AG09309 (cell line): ENCODE measurements around the gene TOMM5.
A peak's percentile ranks its signal among the peaks of the same experiment; 100 is the strongest.

Source experiments
- DNase-seq: peaks from one replicate; pipeline ENCODE4 v3.0.0-alpha.2; 2010; ENCODE audit warnings: low read depth
- H3K4me3 ChIP-seq: 2 replicates; pipeline ENCODE4 v1.5.1; 2011; ENCODE audit warnings: mild to moderate bottlenecking, low read depth, low read length, moderate library complexity; ENCODE audit not compliant: control insufficient read depth
- TF ChIP-seq, protein P1 (sequence below): IDR thresholded peaks from 2 replicates; pipeline ENCODE4 v1.5.1; 2011; ENCODE audit warnings: mild to moderate bottlenecking, low read depth, low read length, inconsistent platforms; ENCODE audit not compliant: insufficient read depth, control insufficient read depth; ENCODE audit errors: missing control alignments

The TOMM5 gene

DNA sequence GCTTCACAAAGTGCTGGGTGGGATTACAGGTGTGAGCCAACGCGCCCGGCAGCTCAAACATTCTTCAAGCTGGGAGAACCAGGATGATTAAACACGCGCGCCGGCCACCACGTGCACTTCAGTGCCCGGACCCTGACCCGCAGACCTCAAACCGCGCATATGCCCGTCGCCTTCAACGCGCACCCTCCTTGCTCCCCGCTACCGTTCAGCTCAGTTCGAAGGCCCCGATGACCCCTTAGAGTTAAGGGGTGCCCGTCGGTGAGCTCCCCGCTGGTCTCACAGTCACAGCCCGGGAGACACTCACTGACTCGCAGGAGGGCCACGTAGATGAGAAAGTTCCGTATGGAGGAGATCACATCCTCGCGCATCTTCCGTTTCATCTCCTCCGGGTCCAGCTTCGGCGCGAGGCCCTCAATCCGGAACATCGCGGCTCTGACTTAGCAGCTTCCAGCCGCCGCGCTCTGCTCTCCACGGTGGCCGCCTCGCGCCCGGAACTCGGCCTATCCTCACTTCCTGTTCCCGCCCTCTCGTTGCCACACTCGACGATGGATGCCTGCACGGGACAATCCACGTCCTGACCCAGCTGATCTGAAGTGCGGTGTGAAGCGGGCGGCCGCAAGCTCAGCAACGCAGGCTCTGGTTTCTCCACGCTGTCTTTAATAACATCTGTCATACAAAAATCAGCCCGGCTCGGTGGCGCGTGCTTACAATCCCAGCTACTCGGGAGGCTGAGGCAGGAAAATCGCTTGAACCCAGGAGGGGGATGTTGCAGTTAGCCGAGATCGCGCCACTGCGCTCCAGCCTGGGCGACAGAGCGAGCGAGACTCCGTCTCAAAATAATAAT, at the start of gene TOMM5:
Gene TOMM5, minus strand, starts transcription at position 490 of the 844 bp plus-strand sequence. Its CDS starts 65 bp downstream, at position 425.
- TF ChIP-seq, protein P1, sequence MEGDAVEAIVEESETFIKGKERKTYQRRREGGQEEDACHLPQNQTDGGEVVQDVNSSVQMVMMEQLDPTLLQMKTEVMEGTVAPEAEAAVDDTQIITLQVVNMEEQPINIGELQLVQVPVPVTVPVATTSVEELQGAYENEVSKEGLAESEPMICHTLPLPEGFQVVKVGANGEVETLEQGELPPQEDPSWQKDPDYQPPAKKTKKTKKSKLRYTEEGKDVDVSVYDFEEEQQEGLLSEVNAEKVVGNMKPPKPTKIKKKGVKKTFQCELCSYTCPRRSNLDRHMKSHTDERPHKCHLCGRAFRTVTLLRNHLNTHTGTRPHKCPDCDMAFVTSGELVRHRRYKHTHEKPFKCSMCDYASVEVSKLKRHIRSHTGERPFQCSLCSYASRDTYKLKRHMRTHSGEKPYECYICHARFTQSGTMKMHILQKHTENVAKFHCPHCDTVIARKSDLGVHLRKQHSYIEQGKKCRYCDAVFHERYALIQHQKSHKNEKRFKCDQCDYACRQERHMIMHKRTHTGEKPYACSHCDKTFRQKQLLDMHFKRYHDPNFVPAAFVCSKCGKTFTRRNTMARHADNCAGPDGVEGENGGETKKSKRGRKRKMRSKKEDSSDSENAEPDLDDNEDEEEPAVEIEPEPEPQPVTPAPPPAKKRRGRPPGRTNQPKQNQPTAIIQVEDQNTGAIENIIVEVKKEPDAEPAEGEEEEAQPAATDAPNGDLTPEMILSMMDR: no peak
- DNase-seq: peak; percentile 68
- H3K4me3 ChIP-seq: peak within 1 kb of the TSS; percentile 88

DNA sequence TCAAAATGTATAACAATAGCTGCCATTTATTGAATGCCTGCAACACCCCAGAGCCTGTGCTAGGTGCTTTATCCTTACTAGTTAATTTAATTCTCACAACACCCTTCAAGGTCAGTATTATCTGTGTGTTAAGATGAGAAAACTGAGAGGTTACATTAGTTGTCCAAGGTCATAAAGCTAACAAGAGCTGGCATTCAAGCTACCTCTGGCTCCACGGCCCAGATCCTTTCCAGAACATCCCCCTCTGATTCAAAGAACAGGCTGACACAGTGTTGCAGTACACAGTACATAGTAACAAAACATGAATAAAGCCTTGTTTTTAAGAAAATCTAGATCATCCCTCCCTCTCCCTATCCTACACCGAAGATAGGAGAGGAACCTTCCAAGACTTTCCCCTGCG, 48.9 kb upstream of the TOMM5 start:
- TF ChIP-seq, protein P1: no peak
- DNase-seq: no peak
- no peak overlapping the region for H3K4me3 ChIP-seq

DNA sequence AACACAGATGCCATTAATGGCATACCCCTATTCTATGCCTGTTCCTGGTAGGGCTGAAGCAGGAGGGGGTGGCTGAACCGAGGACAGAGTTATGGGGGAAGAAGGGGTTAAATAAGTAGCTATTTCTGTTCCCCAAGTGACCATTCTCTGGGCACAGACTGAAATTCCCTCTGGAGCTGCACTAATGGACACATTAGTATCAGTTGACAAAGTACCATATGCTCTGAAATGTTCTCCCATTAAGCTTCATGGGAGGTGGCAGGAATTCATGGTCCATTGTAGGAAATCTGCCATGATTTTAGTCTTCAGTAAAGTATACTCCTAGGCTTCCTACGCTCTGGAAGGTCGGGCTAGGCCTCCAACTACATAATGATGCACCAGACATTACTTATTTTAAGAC, 47.8 kb upstream of the TOMM5 start:
- TF ChIP-seq, protein P1: no peak
- no peak for DNase-seq

DNA sequence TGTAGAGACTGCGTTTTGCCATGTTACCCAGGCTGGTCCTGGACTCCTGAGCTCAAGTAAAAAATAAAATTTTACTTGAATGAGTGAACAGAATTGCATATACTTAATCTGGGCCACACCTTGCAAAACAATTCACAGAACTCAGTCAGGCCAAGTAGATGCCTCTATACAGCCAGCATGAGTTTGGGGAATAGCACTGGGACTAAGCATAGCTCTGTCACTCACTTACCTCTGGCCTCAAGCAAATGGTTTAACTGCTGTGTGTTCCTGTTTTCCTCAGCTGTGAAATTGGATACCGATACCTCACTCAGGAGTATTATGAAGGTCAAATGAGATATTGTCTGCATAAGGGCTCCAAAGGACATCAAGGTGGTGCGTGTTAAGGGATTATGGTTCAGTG, 47.4 kb upstream of the TOMM5 start:
- TF ChIP-seq, protein P1: no peak
- H3K4me3 ChIP-seq: no peak overlapping the region
- no peak for DNase-seq

More for the DNA sequence above, 47.8 kb upstream of the TOMM5 start:
- H3K4me3 ChIP-seq: no peak overlapping the region

DNA sequence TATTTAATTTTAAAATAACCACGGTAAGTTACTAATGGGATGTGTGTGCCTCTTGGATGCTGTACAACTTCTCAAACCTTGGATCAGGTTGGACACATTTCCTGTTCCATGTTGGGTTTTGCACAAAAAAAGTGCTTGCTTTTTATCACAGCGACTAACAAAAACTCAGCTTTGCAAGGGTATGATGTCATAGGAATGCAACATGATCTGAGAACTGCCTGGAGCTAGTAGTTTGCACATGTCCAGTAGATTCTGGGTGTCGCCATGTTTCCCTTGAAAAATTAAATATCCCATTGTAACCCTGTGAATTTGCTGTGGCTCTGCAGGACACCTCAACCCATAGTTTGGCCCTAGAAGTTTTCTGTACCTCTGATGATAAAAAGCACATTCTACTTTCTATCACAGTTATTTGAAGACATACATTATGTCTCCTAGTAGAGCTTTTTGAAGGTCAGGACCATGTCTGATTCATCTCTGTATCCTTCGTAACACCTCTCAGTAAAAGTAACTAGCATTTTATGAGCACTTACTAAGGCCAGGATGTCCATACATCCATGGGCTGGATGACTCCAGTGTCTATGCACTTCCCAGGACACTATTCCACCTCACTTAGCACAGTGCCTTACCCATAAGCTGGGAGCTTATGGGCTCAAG, 46.8 kb upstream of the TOMM5 start:
- DNase-seq: no peak
- no peak overlapping the region for H3K4me3 ChIP-seq
- TF ChIP-seq, protein P1: no peak

DNA sequence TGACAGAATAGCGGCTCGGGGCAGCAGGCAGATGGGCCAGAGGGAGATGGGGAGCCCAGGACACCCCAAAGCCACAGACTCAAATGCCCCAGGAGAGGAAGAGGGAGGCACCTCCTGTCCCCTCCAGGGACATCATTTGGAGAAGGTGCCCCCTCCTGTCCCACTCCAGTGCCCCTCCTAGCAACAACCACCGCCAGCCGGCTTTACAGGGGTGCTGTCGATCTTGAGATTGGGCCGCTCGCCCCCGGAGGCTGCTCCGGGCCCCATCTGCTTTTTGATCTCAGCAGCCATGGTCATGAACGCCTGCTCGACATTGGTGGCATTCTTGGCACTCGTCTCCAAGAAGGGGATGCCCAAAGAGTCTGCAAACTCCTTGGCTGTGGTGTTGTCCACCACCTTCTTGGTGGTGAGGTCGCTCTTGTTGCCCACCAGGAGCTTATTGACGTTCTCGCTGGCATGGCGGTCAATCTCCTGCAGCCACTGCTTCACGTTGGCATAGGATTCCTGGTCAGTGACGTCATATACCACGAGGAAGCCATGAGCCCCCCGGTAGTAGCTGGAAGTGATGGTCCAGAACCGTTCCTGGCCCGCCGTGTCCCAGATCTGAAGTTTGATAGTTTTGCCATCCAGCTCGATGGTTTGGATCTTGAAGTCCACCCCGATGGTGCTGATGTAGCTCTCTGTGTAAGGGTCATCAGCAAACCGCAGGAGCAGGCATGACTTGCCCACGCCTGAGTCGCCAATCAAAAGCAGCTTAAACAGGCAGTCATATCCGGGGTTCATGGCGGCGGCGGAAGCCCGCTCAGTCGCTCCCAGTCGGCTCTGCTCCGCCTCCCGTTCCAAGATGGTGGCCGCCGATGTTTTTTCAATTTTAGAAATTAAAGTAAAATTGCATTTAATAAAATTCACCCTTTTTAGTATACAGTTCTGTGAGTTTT, 44.4 kb upstream of the TOMM5 start:
- H3K4me3 ChIP-seq: no peak overlapping the region
- TF ChIP-seq, protein P1: no peak
- DNase-seq: no peak
